ENCODE data around the gene CLMP.

GRCh38 chr11:123083623-123084029, 111.4 kb downstream of the CLMP start:
- TF ChIP-seq, protein P1, sequence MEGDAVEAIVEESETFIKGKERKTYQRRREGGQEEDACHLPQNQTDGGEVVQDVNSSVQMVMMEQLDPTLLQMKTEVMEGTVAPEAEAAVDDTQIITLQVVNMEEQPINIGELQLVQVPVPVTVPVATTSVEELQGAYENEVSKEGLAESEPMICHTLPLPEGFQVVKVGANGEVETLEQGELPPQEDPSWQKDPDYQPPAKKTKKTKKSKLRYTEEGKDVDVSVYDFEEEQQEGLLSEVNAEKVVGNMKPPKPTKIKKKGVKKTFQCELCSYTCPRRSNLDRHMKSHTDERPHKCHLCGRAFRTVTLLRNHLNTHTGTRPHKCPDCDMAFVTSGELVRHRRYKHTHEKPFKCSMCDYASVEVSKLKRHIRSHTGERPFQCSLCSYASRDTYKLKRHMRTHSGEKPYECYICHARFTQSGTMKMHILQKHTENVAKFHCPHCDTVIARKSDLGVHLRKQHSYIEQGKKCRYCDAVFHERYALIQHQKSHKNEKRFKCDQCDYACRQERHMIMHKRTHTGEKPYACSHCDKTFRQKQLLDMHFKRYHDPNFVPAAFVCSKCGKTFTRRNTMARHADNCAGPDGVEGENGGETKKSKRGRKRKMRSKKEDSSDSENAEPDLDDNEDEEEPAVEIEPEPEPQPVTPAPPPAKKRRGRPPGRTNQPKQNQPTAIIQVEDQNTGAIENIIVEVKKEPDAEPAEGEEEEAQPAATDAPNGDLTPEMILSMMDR (IDR thresholded peaks at IDR 0.05; ENCODE audit: low read length): no peak
- no peak for TF ChIP-seq EZH2 (IDR thresholded peaks at IDR 0.05; ENCODE audit: borderline replicate concordance, low read length)
